Measurements from ENCODE around the gene SRRM4.

The SRRM4 gene

DNA sequence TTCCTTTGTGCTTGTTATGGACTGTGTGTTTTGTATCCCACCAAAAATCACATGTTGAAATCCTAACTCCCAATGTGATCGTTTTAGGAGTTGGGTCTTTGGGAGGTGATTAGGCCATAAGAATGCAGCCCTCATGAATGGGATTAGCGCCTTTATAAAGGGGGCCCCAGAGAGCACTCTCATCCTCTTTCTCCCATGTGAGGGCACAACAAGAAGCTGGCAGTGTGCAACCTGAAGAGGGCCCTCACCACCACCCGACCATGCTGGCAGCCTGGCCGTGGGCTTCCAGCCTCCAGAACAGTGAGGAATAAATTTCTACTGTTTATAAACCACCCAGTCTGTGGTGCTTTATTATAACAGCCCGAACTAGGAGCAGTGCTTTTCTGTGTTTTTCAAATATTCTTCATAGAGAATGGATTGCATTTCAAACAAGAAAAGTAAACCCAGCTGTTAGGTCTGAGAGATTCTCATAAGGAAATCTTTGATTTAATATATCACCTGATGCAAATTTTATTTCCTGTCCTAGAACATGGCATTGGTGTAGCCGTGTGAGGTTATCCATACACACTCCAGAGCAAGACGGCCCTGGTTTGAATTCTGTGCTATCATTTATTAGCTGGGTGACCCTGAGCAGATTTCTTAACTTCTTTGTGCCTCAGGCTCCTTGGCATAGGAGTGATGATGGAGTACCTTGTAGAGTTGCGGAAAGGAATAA, 225.2 kb downstream of the SRRM4 start:
- no peak for DNase-seq

DNA sequence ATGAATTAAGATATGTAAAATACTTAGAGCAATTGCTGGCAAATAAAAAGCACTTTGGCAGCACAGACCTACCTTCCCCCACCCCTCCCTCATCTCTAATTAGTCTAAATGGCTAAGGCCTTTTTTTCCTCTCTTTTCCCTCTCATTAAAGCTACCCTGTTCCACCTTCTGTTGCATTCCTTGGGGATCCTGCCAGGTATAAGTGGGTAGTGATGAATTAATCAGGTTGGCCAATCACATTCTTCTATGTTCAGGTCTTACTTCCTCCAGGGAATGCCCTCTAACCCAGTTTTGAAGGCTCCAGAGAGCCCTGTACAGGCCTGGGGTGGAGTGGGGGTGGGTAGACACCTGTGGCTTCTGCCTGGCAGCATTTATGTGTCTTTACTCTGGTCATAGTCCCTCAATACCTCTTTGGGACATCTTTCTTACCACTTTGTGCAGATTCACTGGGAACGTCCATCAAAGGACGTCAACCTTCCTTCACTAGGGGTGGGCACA, 225.8 kb downstream of the SRRM4 start:
- DNase-seq = no peak

DNA sequence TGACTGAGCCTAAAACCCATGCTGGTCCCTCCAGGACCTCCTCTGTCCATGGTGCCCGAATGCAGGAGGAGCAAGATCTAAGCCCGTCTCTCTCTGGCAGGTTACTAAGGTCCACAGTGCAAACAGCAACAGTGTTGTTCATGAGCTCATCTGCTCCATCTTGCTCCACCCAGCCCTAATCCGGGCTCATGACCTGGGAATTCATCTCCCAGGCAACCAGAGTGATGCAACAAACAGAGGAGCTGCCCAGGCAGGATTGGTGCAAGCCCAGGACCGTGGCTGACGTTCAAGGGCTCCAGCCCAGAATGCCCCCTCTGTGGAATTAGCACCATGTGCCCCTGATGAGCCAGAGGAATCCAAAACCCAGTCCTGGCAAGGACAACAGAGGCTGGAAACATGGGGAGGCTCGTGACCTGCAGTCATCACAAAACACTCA, 227.3 kb downstream of the SRRM4 start:
- DNase-seq = peak; percentile 1

DNA sequence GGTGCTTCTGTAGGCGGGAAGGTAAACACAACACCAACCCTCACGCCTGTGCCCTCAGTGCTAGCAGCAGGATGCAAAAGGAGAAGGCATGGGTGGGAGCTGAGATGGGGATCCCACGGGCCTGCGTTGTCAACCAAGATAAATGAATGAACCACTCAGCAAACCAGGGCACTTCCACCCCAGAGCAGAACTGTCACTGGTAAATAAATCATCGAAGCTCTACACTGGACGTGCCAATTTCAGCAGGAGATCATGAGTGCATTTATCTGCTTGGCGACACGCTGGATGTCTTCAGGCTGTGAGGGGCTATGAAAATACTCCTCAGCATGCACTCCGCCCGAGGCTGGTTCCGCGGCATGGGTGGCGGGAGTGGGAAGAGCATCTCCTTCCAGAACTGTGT, 230.5 kb downstream of the SRRM4 start:
- DNase-seq = no peak
